Kidney glomerular epithelial cell (primary cell): ENCODE measurements around the gene NXN.
"Not testable (repeated sequence)": the region's sequence is repeated elsewhere in the genome, so short reads cannot be mapped to it uniquely, and the experiment has no call there.

ENCODE experiments used
- DNase-seq: peaks from one replicate; lab custom pipeline; 2025; lab: John Stamatoyannopoulos, UW

The NXN gene

GRCh38 chr17:887551-888209 is 91.9 kb downstream of the NXN start:
- no peak for DNase-seq

GRCh38 chr17:885971-886571 is 93.5 kb downstream of the NXN start:
- DNase-seq, result no peak

- no peak for DNase-seq
These were observed 96.0 kb downstream of the NXN start for GRCh38 chr17:883586-883962.

- no peak for DNase-seq
These were observed 96.6 kb downstream of the NXN start for GRCh38 chr17:882827-883585.

DNA sequence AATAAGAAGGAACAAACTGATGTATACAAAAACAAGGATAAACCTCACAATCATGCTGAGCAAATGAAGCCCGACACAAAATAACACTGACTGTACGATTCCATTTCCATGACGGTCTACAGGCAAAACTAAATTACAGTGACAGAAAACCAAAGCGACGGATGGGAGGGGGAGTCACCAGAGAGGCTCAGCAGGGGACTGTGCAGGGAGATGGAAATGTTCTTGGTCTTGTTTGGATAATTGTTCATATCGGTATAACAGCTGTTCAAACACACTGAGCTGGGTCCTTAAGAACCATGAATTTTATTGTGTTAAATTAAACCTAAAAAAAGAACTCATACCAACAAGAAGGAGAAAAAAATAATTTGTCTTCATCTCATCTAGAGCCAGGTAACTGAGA is 97.8 kb downstream of the NXN start:
- no peak for DNase-seq

DNA sequence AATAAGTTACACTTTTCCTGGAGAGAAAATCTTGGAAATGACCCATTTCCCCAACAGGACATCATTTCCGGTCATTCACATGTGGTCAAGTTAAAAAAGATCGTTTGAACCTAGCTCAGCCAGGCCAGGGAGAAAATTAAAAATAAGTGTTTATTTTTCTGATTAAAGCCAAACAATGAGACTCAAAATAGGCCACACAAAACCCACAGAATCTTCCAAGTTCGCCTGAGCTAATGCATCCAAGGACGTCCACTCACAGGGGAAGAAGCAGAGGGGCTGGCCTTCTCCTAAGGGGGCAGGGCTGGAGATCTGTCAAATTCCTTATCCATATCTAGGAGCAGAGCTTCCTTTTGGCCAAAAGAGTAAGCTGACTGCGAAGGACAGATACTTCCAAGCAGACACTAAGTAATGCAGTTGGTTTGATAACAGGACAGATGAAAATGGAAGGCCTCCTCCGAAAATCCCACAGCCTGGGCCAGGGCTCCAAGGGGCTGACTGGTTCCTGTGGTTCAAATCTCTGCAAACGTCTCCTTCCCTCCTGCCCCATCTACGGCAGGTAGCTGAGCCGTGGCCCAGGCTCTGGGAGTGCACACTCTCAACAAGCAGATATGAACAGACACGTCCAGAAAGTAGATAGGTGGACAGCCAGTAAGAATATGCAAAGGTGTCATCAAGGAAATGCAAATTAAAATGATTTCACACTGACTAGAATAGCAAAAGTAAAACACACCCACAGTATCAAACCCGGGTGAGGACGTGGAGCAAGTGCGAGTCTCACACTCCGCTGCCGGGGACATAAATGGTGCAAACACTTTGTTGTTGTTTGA is 98.9 kb downstream of the NXN start:
- DNase-seq, result no peak

DNA sequence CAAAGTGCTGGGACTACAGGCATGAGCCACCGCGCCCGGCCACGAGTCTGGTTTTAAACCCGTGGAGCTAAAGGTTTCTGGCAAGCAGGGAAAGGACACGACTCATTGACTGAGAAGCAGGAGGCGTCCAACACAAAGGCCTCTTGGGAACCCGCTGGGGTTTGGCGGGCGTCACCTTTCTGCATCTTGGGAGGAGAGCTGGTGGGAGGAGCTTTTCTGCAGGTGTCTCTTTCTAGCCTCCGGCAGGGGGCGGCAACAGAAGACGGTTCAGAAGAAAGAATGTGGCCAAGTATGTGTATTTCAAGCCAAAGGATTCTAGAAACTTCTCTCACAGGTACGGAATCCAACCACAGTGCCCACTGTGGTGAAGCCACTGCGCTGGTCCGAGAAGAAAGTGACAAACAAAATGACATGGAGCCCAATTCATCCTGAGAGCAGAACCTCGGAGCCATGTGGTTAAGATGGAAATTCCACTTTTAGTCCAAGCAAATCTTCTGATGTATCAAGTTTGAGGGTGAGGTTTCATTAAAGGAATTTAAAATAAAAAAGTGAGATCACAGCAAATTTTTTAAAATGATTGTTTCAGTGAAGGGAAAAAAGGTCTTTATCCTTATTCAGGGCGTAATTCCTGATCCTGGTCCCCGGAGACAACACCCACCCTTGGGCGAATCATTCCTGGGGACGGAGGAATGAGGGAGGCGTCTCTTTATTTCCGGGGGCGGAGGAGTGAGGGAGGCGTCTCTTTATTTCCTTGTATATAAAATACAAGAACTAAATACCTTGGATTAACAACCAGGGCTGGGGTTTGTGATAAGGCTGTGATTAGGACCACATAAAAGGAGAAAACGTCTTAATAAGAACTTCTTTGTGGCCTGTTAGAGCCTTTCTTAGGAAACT is 99.8 kb downstream of the NXN start:
- peak; percentile 88 for DNase-seq

DNA sequence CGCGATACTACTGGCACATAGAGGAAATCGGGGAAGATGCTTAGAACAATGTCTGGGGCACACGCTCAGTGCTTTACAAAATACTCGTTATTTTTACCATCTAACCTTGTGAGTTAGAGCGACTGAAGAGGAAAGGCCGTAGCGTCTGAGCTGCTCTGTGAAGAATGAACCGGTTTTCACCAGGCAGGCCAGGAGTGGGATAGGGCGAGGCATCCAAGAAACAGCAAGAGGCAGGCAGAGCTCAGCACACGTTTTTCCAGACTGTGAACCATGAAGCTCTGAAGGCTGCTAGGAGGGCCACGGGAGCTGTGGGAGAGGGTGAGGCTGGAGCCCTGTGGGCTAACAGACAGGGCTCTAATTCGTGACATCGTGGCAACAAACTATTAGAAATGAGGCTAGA is 101.9 kb downstream of the NXN start:
- no peak for DNase-seq

DNA sequence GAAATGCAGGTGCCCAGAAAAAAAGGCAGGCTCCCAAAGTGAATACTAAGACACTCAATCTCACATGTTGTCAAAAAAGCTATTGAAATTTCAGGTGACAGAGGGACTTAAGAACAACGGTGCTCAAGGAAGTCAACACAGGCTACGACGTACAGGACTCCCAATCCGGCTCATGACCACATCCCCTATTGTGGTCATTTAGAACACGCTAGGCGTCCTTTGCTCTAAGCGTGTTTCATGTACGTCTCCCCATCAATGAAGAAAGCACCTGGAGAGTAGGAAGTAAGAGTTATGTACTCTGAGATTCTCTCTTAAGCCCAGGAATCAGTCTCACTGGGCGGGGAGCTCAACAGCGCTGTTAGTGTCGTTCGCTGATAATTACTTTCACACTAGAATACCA is 103.3 kb downstream of the NXN start:
- no peak for DNase-seq

DNA sequence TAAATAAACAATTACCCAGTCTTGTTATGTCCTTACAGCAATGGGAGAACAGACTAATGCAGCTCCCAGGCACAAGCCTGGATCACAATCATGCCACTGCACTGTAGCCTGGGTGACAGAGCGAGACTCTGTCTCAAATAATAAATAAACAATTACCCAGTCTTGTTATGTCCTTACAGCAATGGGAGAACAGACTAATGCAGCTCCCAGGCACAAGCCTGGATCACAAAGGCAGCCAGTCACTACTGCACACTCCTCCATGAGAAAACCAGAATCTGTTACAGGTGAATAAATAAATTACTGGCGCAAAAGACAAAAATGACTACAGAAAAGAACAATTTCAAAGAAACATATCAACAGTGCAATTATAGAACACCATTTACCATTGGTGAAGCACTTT is 105.0 kb downstream of the NXN start:
- DNase-seq, result not testable (repeated sequence)

DNA sequence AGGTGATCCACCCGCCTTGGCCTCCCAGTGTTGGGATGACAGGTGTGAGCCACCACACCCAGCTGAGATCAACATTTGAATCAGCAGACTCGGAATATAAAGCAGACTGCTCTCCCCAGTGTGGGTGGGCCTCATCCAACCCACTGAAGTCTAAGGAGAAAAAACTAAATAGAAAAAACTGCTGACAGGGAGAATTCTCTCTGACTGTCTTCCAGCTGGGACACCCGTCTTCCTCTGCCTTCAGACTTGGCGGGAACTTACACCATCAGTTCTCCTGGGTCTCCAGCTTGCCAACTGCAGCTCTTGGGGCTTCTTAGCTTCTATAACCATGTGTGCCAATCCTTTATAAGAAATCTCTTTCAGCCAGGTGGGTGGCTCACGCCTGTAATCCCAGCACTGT is 106.7 kb downstream of the NXN start:
- DNase-seq, result no peak

DNA sequence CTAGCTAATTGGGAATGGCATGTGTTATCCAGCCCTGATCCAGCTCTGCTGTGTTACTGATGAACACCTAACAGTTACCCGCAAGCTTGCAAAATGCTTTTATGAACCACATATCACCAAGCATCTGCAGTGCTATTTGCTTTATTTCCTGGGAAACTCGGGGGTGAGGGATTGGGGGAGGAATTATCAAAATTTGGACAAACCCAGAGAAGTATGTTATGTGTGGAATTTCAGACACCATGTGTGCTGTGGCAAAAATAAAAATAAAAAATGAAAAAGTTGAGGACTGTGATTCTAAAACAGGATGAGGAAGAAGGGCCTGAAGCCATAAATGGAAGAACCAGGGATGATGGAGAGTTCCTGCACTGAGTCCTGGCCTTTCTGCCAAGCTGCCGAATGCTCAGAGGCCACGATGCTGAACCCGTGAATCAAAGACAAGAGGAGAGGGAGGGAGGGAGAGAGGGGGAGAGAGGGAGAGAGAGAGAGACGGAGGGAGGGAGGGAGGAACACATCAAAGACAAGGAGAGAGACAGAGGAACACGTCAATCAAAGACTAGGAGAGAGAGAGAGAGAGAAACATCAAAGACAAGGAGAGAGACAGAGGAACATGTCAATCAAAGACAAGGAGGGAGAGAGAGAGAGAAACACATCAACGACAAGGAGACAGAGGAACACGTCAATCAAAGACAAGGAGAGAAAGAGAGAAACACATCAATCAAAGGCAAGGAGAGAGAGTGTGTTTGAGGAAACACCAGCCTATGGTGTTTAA is 107.6 kb downstream of the NXN start:
- no peak for DNase-seq

DNA sequence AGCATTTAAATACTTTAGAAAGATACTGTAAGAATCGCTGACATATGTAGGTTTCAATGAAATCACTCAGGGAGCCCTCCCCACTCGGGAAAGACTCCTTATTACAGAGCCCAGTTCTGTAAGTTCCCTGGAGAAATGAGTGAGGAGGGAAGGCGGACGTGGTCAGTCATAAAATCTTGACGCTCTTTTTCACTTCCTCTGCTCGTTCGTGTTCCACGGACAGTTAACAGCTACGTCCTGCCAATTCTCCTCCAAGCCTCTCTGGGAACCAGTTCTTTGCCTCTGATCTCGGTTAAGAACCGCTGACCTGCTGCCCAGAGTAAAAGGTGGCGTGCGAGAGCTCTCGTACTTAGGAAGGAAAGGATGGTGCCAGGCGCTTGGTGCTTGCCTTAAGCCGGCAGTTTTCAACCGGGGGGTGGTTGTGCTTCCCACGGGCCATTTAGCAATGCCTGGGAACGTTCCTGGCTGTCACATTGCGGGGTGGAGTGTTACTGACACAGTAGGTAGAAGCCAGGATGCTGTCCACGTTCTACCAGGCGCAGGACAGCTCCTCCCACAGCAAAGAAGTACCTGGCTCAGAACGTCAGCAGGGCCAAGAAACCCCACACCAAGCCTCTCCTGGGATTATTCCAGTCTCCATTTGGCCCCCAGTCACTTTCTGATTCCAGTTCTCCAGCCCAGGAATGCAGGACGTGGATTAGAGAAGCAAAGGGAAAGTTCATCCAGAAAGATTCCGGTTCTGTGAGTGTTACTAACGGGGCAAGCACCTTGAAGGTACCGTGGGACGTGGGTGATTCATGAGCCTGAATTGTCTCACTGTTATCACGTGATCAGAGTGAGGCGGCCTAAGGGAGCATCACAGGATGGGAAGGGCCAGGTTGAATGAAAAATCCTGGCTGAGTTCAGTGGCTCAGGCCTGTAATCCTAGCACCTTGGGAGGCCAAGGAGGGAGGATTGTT is 109.7 kb downstream of the NXN start:
- DNase-seq, result peak; percentile 52

GRCh38 chr17:869086-869485 is 110.5 kb downstream of the NXN start:
- no peak for DNase-seq

DNA sequence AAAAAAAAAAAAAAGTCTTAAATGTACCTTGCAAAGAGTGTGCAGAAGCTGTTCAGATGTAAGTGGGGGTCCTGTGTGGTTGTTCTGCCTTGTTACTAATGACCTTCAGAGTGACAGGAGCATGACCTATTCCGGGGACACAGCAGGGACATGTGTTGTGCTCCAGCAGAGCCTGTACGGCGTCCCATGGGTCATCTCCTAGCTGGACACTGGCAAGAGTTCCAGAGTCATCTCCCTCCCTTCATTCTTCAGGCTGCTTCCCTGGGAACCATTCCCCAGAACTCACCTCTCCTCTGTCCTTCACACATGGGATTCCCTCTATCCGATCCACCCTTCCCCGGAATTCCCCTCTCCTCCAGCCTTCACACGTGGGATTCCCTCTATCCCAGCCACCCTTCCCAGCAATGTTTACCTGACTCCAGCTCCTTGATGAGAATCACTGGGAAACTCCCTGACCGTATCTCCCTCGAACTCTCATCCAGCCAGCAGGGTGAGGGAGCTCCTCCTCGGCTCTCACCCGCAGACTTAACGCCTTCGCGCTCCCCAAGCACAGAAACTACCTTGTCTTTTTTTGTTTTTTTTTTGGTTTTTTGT is 111.6 kb downstream of the NXN start:
- DNase-seq, result peak; percentile 41

- DNase-seq, result not testable (repeated sequence)
These were observed 112.3 kb downstream of the NXN start for GRCh38 chr17:867238-867637.

GRCh38 chr17:866568-867103 is 112.9 kb downstream of the NXN start:
- no peak for DNase-seq

DNA sequence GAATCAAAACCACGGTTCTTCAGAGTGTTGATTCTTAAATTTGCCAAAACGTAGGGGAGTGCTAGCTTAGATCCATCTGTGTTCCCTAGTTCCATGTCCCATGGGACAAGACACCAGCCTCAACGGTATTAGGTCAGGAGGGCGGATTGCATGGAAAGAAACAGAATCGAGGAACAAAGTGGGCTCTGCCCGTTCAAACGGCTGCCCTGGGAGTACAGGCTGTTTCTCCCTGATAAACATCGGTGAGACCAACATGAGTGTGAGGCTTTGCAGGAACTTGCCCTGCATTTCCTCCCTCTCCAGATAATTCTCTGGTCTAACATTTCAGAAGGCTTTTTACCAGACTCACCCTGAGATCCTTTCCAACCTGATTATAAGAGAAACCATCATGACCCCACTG is 115.3 kb downstream of the NXN start:
- no peak for DNase-seq

- no peak for DNase-seq
These were observed 115.7 kb downstream of the NXN start for GRCh38 chr17:863880-864279.
